Naive thymus-derived CD4-positive, alpha-beta T cell (primary cell): ENCODE data around the gene CHD2. TPM values are rescaled to one million over a fixed set of nuclear protein-coding genes. Genes with fewer than 3 reads are reported as not detected.
"Not testable (repeated sequence)": the region's sequence is repeated elsewhere in the genome, so short reads cannot be mapped to it uniquely, and the experiment has no call there.

Source experiments
- ATAC-seq: fragments of 150-1000 bp; cut with Tn5 transposase; 2 replicates; pipeline ENCODE4 v1.10.0; 2021; ENCODE audit warnings: mild to moderate bottlenecking, moderate library complexity
- CTCF ChIA-PET: fragments of 350-600 bp; sonication (Branson Sonifier 250); formaldehyde crosslinking; loops from one replicate; lab custom pipeline; 2021; ENCODE audit warnings: antibody characterized with exemption; lab: Charles Lee
- POLR2A ChIA-PET: fragments of 350-600 bp; sonication (Branson Sonifier 250); formaldehyde crosslinking; loops from one replicate; lab custom pipeline; 2021; ENCODE audit warnings: antibody characterized with exemption, inconsistent platforms; lab: Charles Lee
- DNase-seq, 9 donors: peaks; one replicate each; pipeline versions ENCODE4 v3.0.0 to v3.0.0-alpha.2; 2020 to 2022; ENCODE audit warnings: mixed read lengths in 1 of 9
- H3K27ac ChIP-seq: one replicate; pipeline ENCODE4 v1.7.0; 2013; ENCODE audit warnings: mild to moderate bottlenecking, low read depth, low read length, moderate library complexity
- H3K27me3 ChIP-seq, 2 donors: one replicate each; pipeline ENCODE4 v1.7.0; 2013; ENCODE audit warnings: low read length in 2 of 2, mild to moderate bottlenecking in 2 of 2, moderate library complexity in 2 of 2; ENCODE audit not compliant: control insufficient read depth in 2 of 2, insufficient read depth in 2 of 2
- H3K36me3 ChIP-seq, 3 experiments: 1 replicate in 2 of 3; 2 replicates in 1 of 3; pipeline ENCODE4 v1.7.0; 2013; ENCODE audit warnings: low read length in 3 of 3, mild to moderate bottlenecking in 3 of 3, moderate library complexity in 1 of 3; ENCODE audit not compliant: insufficient read depth in 3 of 3, control insufficient read depth in 2 of 3
- H3K4me1 ChIP-seq, 2 donors: one replicate each; pipeline ENCODE4 v1.7.0; 2013; ENCODE audit warnings: low read length in 2 of 2, mild to moderate bottlenecking in 2 of 2, moderate library complexity in 1 of 2; ENCODE audit not compliant: control insufficient read depth in 2 of 2, insufficient read depth in 2 of 2
- H3K4me3 ChIP-seq: 2 replicates; pipeline ENCODE4 v1.7.0; 2013; ENCODE audit warnings: mild to moderate bottlenecking, low read length
- H3K9me3 ChIP-seq, 3 experiments: 1 replicate in 2 of 3; 2 replicates in 1 of 3; pipeline ENCODE4 v1.7.0; 2013; ENCODE audit warnings: low read length in 3 of 3; ENCODE audit not compliant: control insufficient read depth in 2 of 3
- H3K27ac Mint-ChIP-seq, 9 donors: one replicate each; pipeline ENCODE4 v1.8.0; 2020 to 2022; ENCODE audit warnings: mixed read lengths in 9 of 9, mild to moderate bottlenecking in 8 of 9, moderate library complexity in 5 of 9, inconsistent platforms in 2 of 9
- H3K27me3 Mint-ChIP-seq, 5 donors: one replicate each; pipeline ENCODE4 v1.8.0; 2021 to 2022; ENCODE audit warnings: mixed read lengths in 5 of 5, mild to moderate bottlenecking in 1 of 5
- H3K36me3 Mint-ChIP-seq, 5 donors: one replicate each; pipeline ENCODE4 v1.8.0; 2020 to 2022; ENCODE audit warnings: mixed read lengths in 5 of 5, mild to moderate bottlenecking in 3 of 5, inconsistent platforms in 1 of 5
- H3K4me1 Mint-ChIP-seq, 7 donors: one replicate each; pipeline ENCODE4 v1.8.0; 2020 to 2022; ENCODE audit warnings: mixed read lengths in 7 of 7, mild to moderate bottlenecking in 3 of 7, inconsistent platforms in 1 of 7
- H3K4me3 Mint-ChIP-seq, 10 donors: one replicate each; pipeline ENCODE4 v1.8.0; 2020 to 2022; ENCODE audit warnings: mild to moderate bottlenecking in 10 of 10, mixed read lengths in 10 of 10, moderate library complexity in 6 of 10, inconsistent platforms in 2 of 10
- H3K9me3 Mint-ChIP-seq, 11 donors: one replicate each; pipeline ENCODE4 v1.8.0; 2020 to 2022; ENCODE audit warnings: mixed read lengths in 11 of 11, mild to moderate bottlenecking in 4 of 11, inconsistent platforms in 1 of 11, moderate library complexity in 1 of 11
- intact Hi-C, 2 donors: fragments of 100-400 bp; cut with micrococcal nuclease; formaldehyde crosslinking; loops; one replicate each; pipeline ENCODE4 v1.15.1; 2023
- polyA plus RNA-seq, 2 donors: library from polyadenylated mRNA; unstranded; fragments of 300-500 nt; fragmentation: Illumina TruSeq; gene quantifications; one replicate each; pipeline ENCODE4 v1.2.3, GENCODE V29; 2021
- total RNA-seq, 6 experiments: library from RNA in 5 of 6; stranded (reverse) in 5 of 6; gene quantifications; 1 replicate in 5 of 6; 2 replicates in 1 of 6; pipeline ENCODE4 v1.2.3 and lab custom pipeline; 2021 to 2026

The CHD2 gene
- total and polyA plus RNA-seq, 7 experiments from 2014 or later, result 70.0 to 492 (median 371) TPM

GRCh38 chr15:93058128-93058527 is 158.0 kb downstream of the CHD2 start:
- ATAC-seq (no peak), DNase-seq (no peak)
- H3K27me3 ChIP-seq, result no peaks in the 10 kb centered on the region
- no peak overlapping the region for H3K27ac ChIP-seq
- Mint-ChIP-seq H3K27me3 (peaks cover 0 to 11% (median 10%) of the 10 kb centered on the region in 5 donors), H3K9me3 (no peaks in the 10 kb centered on the region), H3K4me1 (peaks cover 0 to 7% (median 4%) of the 10 kb centered on the region in 7 donors), H3K27ac (no peak overlapping the region), H3K4me3 (no peak overlapping the region), H3K36me3 (no peaks in the 10 kb centered on the region)
- H3K4me1 ChIP-seq, result no peaks in the 10 kb centered on the region
- no peaks in the 10 kb centered on the region for H3K36me3 ChIP-seq
- H3K9me3 ChIP-seq, result no peaks in the 10 kb centered on the region
- intact Hi-C loops, result no loop called here
- no peak overlapping the region for H3K4me3 ChIP-seq
- ChIA-PET CTCF (no interaction called here), POLR2A (no interaction called here)

GRCh38 chr15:93058904-93059427 is 158.8 kb downstream of the CHD2 start:
- intact Hi-C loops, result no loop called here
- Histone ChIP-seq H3K4me1 (no peaks in the 10 kb centered on the region), H3K4me3 (no peak overlapping the region), H3K9me3 (no peaks in the 10 kb centered on the region), H3K27me3 (no peaks in the 10 kb centered on the region), H3K27ac (no peak overlapping the region), H3K36me3 (no peaks in the 10 kb centered on the region)
- no peaks in the 10 kb centered on the region for H3K9me3 Mint-ChIP-seq
- peaks cover 0 to 14% (median 10%) of the 10 kb centered on the region in 5 donors for H3K27me3 Mint-ChIP-seq
- CTCF ChIA-PET, result no interaction called here
- POLR2A ChIA-PET, result no interaction called here
- ATAC-seq, result no peak
- no peak overlapping the region for H3K27ac Mint-ChIP-seq
- no peak overlapping the region for H3K4me3 Mint-ChIP-seq
- no peaks in the 10 kb centered on the region for H3K36me3 Mint-ChIP-seq
- no peak for DNase-seq
- H3K4me1 Mint-ChIP-seq, result peaks cover 0 to 7% (median 4%) of the 10 kb centered on the region in 7 donors

- H3K4me3 Mint-ChIP-seq, result no peak overlapping the region
- Histone ChIP-seq H3K27ac (no peak overlapping the region), H3K4me3 (no peak overlapping the region), H3K9me3 (no peaks in the 10 kb centered on the region), H3K27me3 (no peaks in the 10 kb centered on the region), H3K36me3 (no peaks in the 10 kb centered on the region), H3K4me1 (no peaks in the 10 kb centered on the region)
- intact Hi-C loops, result no loop called here
- H3K27ac Mint-ChIP-seq, result no peak overlapping the region
- no peaks in the 10 kb centered on the region for H3K36me3 Mint-ChIP-seq
- ATAC-seq (no peak), DNase-seq (no peak)
- no peaks in the 10 kb centered on the region for H3K9me3 Mint-ChIP-seq
- ChIA-PET POLR2A (no interaction called here), CTCF (no interaction called here)
- peaks cover 0 to 7% (median 4%) of the 10 kb centered on the region in 7 donors for H3K4me1 Mint-ChIP-seq
- peaks cover 0 to 16% (median 8%) of the 10 kb centered on the region in 5 donors for H3K27me3 Mint-ChIP-seq
These were observed 159.3 kb downstream of the CHD2 start for GRCh38 chr15:93059442-93059841.

GRCh38 chr15:93060336-93061248 is 160.5 kb downstream of the CHD2 start:
- Mint-ChIP-seq H3K36me3 (no peaks in the 10 kb centered on the region), H3K4me1 (peaks cover 0 to 7% (median 4%) of the 10 kb centered on the region in 7 donors), H3K27ac (peak overlapping the region in 2 of 9 donors; percentile 28 to 78), H3K4me3 (no peak overlapping the region), H3K9me3 (no peaks in the 10 kb centered on the region), H3K27me3 (peaks cover 0 to 18% (median 10%) of the 10 kb centered on the region in 5 donors)
- intact Hi-C loops, result no loop called here
- no peak for ATAC-seq
- Histone ChIP-seq H3K4me1 (no peaks in the 10 kb centered on the region), H3K36me3 (no peaks in the 10 kb centered on the region), H3K4me3 (no peak overlapping the region), H3K27ac (no peak overlapping the region), H3K9me3 (no peaks in the 10 kb centered on the region), H3K27me3 (no peaks in the 10 kb centered on the region)
- DNase-seq, result no peak
- POLR2A ChIA-PET, result no interaction called here
- CTCF ChIA-PET, result no interaction called here

- DNase-seq, H3K4me3 Mint-ChIP-seq, H3K27ac Mint-ChIP-seq, H3K4me1 Mint-ChIP-seq, CTCF ChIA-PET, ATAC-seq, H3K4me1 ChIP-seq, POLR2A ChIA-PET, H3K27me3 ChIP-seq, H3K36me3 ChIP-seq, H3K27ac ChIP-seq, H3K9me3 ChIP-seq, H3K36me3 Mint-ChIP-seq, intact Hi-C loops, H3K4me3 ChIP-seq, H3K9me3 Mint-ChIP-seq: not testable (repeated sequence)
- peaks cover 0 to 18% (median 11%) of the 10 kb centered on the region in 5 donors for H3K27me3 Mint-ChIP-seq
These were observed 162.6 kb downstream of the CHD2 start for GRCh38 chr15:93062628-93063261.

GRCh38 chr15:93063262-93063671 is 163.1 kb downstream of the CHD2 start:
- Mint-ChIP-seq H3K36me3 (no peaks in the 10 kb centered on the region), H3K4me1 (peaks cover 0 to 7% (median 4%) of the 10 kb centered on the region in 7 donors), H3K27me3 (peaks cover 0 to 19% (median 11%) of the 10 kb centered on the region in 5 donors), H3K4me3 (no peak overlapping the region), H3K9me3 (no peaks in the 10 kb centered on the region), H3K27ac (no peak overlapping the region)
- no peaks in the 10 kb centered on the region for H3K4me1 ChIP-seq
- ChIA-PET POLR2A (no interaction called here), CTCF (no interaction called here)
- no peak overlapping the region for H3K27ac ChIP-seq
- no peak for ATAC-seq
- no peak overlapping the region for H3K4me3 ChIP-seq
- no peaks in the 10 kb centered on the region for H3K36me3 ChIP-seq
- intact Hi-C loops, result no loop called here
- no peak for DNase-seq
- no peaks in the 10 kb centered on the region for H3K9me3 ChIP-seq
- H3K27me3 ChIP-seq, result no peaks in the 10 kb centered on the region
